SK-N-SH treated with all-trans-retinoic acid at 6 μM for 48 hours (cell line): ENCODE data around the gene LNX2.

Source experiments
- CSRNP3 ChIP-seq: fragments of 250-450 bp; sonication (Bioruptor Pico); IDR thresholded peaks from 2 replicates; pipeline ENCODE4 v1.5.1; 2021; ENCODE audit warnings: mild to moderate bottlenecking, moderate library complexity
- GLIS3 ChIP-seq: fragments of 250-450 bp; sonication (Bioruptor Pico); IDR thresholded peaks from 2 replicates; pipeline ENCODE4 v1.5.0; 2020; ENCODE audit warnings: mild to moderate bottlenecking, moderate library complexity
- ISL1 ChIP-seq: fragments of 250-450 bp; sonication (Bioruptor Pico); IDR thresholded peaks from 2 replicates; pipeline ENCODE4 v2.1.2; 2022; ENCODE audit warnings: mild to moderate bottlenecking, moderate library complexity
- OSR1 ChIP-seq: fragments of 250-450 bp; sonication (Bioruptor Pico); IDR thresholded peaks from 2 replicates; pipeline ENCODE4 v1.8.0; 2022; ENCODE audit warnings: moderate library complexity, mild to moderate bottlenecking, inconsistent platforms
- PATZ1 ChIP-seq: fragments of 250-450 bp; sonication (Bioruptor Pico); IDR thresholded peaks from 2 replicates; pipeline ENCODE4 v1.8.0; 2020; ENCODE audit warnings: mild to moderate bottlenecking, moderate library complexity, borderline replicate concordance
- PPARA ChIP-seq: fragments of 250-450 bp; sonication (Bioruptor Pico); IDR thresholded peaks from 2 replicates; pipeline ENCODE4 v1.5.0; 2020; ENCODE audit warnings: mild to moderate bottlenecking, borderline replicate concordance
- RARB ChIP-seq: fragments of 250-450 bp; sonication (Bioruptor Pico); IDR thresholded peaks from 2 replicates; pipeline ENCODE4 v1.8.0; 2021; ENCODE audit warnings: mild to moderate bottlenecking, moderate library complexity
- SNAI2 ChIP-seq: fragments of 250-450 bp; sonication (Bioruptor Pico); IDR thresholded peaks from 2 replicates; pipeline ENCODE4 v1.5.0; 2020; ENCODE audit warnings: mild to moderate bottlenecking, moderate library complexity
- TCF4 ChIP-seq: fragments of 250-450 bp; sonication (Bioruptor Pico); IDR thresholded peaks from 2 replicates; pipeline ENCODE4 v1.8.0; 2021; ENCODE audit warnings: mild to moderate bottlenecking, moderate library complexity, borderline replicate concordance
- ZFP3 ChIP-seq: fragments of 250-450 bp; sonication (Bioruptor Pico); IDR thresholded peaks from 2 replicates; pipeline ENCODE4 v1.5.0; 2020; ENCODE audit warnings: mild to moderate bottlenecking, moderate library complexity
- ZNF70 ChIP-seq: fragments of 450-650 bp; formaldehyde crosslinking; IDR thresholded peaks from 2 replicates; pipeline ENCODE4 v1.5.0; 2020; ENCODE audit warnings: mild to moderate bottlenecking, moderate library complexity

GRCh38 chr13:27534108-27534980 lies 86.0 kb downstream of the LNX2 start:
- TF ChIP-seq RARB (CRISPR knock-in tag) (no peak), CSRNP3 (CRISPR knock-in tag) (no peak), SNAI2 (CRISPR knock-in tag) (no peak), ZFP3 (CRISPR knock-in tag) (no peak), OSR1 (CRISPR knock-in tag) (no peak), ISL1 (CRISPR knock-in tag) (no peak), PPARA (CRISPR knock-in tag) (no peak), PATZ1 (CRISPR knock-in tag) (no peak), ZNF70 (CRISPR knock-in tag) (no peak), GLIS3 (CRISPR knock-in tag) (no peak), TCF4 (CRISPR knock-in tag) (no peak)
